Right hindlimb (tissue), 1 donor: Measurements from ENCODE around the gene ZKSCAN2.

Experiments
- DNase-seq: peaks from one replicate; pipeline ENCODE4 v3.0.0-alpha.2; 2018

ZKSCAN2 gene

DNA sequence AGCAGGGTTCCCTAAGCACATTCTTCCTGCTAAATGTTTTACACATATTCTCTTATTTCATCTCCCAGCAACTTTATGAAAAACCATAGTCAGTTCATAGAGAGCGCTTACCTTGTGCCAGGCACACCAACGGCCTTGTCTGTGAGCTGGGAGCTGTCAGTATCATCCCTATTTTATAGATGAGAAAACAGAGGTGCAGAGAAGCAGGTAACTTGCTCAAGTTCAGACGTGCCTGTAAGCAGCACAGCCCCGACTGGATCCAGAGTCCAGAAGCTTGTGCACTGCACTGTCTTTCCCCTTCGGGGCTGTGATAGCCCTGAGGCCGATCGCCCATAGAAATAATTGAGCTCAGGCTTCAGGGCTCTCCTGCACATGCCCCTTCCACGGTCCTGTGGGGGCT, 34.7 kb downstream of the ZKSCAN2 start:
- no peak for DNase-seq

- no peak for DNase-seq
These were observed 38.4 kb downstream of the ZKSCAN2 start for GRCh38 chr16:25219070-25219737.

DNA sequence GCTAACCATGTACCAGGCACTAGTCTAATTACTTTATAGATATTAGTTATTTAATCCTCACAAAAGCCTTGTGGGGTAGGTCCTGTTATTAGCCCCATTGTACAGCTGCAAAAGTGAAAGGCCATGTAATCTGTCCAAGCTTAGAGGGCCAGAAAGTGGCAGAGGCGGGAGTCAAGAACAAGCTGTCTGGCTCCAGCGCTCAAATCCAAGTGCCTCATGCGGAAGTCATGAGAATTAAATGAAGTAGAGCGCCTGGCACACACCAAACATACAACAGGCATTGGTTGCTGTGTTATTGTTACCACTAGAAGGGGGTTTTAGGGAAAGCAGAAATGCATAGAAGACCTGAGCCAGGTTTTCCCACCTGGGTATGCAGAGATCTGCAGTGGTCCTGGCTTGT, 39.7 kb downstream of the ZKSCAN2 start:
- DNase-seq = no peak

GRCh38 chr16:25217112-25217511, 40.5 kb downstream of the ZKSCAN2 start:
- DNase-seq = no peak

DNA sequence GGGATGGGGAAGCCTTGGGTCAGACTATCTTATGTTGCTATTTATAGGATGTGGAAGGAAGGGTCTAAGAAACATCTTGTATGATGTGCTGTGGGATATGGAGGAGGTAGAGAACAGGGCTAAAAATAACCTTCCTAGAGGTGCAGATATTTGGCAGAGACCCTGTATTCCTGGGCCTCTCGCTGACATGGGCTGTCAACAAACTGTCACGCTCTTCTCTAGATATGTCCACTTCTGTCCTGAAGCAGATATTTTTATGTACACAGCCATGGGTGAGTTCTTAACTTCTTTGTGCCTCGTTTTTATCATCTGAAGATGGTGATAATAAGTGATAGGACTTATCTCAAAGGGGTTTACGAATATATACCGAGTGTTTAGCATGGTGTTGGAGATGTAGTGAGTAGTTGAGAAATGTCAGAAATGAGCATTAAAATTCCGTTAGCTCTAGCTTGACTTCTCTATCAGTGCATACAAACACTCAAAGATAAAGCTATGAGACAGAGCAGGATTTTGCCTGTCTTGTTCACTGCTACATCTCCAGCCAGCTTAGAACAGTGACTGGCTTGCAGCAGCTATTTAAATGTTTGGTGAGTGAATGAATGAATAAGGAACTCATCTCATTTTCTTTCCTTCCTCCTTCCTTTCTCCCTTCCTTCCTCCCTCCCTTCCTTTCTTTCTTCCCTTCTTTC, 43.8 kb downstream of the ZKSCAN2 start:
- DNase-seq = no peak

DNA sequence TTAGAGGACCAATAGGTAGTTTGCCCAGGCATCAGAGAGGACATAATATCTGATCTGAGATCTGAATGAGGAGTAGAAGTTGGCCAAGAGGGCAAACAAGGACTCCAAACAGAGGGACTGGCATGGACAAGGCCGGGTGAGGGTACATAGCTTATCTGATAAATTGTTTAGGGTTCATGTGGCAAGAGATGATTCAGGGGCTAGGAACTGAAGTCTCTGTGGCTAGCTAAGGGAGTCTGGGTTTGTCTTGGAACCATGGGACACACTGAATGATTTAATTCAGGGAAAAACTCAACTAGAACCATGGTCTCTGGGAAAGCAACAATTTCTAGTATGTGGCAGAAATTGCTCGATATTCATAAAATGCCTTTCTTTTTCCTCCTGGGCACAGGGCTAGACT, 45.0 kb downstream of the ZKSCAN2 start:
- no peak for DNase-seq

DNA sequence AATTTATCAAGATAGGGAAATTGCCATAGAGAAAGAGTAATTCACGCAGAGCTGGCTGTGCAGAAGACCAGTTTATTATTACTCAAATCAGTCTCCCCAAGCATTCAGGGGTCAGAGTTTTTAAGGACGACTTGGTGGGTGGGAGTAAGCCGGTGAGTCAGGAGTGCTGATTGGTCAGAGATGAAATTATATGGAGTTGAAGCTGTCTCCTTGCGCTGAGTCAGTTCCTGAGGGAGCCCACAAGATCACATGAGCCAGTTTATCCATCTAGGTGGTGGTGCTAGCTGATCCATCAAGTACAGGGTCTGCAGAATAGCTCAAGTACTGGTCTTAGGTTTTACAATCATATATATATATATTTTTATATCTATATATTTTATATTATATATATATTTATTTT, 46.9 kb downstream of the ZKSCAN2 start:
- DNase-seq = no peak

GRCh38 chr16:25199457-25199856, 58.2 kb downstream of the ZKSCAN2 start:
- no peak for DNase-seq

- no peak for DNase-seq
These were observed 59.6 kb downstream of the ZKSCAN2 start for GRCh38 chr16:25198021-25198420.

- DNase-seq = no peak
These were observed 63.3 kb downstream of the ZKSCAN2 start for GRCh38 chr16:25194273-25194878.

- DNase-seq = no peak
These were observed 65.5 kb downstream of the ZKSCAN2 start for GRCh38 chr16:25192096-25192495.

GRCh38 chr16:25189305-25189704, 68.3 kb downstream of the ZKSCAN2 start:
- DNase-seq = no peak

DNA sequence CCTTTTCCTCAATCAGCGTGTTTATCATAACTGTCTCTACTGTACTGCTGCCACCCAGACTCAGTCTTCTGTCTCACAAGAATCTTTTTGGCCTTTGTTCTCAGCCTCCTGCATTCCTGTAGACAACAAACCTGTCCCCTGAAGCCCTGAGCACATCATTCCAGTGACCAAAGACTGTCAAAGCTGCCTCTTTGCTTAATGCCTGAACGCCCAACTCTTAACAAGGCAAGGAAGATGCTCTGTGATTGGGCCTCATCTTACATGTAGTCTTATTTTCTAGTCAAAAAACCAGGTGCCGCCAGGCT, 70.2 kb downstream of the ZKSCAN2 start:
- DNase-seq = no peak
